Effector memory CD8-positive, alpha-beta T cell (primary cell): ENCODE measurements around the gene BARX2.
"Not testable (repeated sequence)": the region's sequence is repeated elsewhere in the genome, so short reads cannot be mapped to it uniquely, and the experiment has no call there.

Source experiments
- ATAC-seq: fragments of 150-1000 bp; cut with Tn5 transposase; replicated peaks from 2 replicates; pipeline ENCODE4 v1.10.0; 2021; ENCODE audit warnings: mild to moderate bottlenecking, moderate library complexity
- DNase-seq, 3 experiments: peaks; one replicate each; pipeline ENCODE4 v3.0.0; 2021
- H3K27ac Mint-ChIP-seq, 2 donors: one replicate each; pipeline ENCODE4 v1.8.0; 2022; ENCODE audit warnings: mild to moderate bottlenecking in 2 of 2, mixed read lengths in 2 of 2, moderate library complexity in 2 of 2
- H3K27me3 Mint-ChIP-seq, 2 donors: one replicate each; pipeline ENCODE4 v1.8.0; 2022; ENCODE audit warnings: mixed read lengths in 2 of 2
- H3K36me3 Mint-ChIP-seq: one replicate; pipeline ENCODE4 v1.8.0; 2022; ENCODE audit warnings: mild to moderate bottlenecking, moderate library complexity, mixed read lengths; ENCODE audit not compliant: insufficient read depth
- H3K4me1 Mint-ChIP-seq, 2 donors: one replicate each; pipeline ENCODE4 v1.8.0; 2022; ENCODE audit warnings: low read depth in 2 of 2, mixed read lengths in 2 of 2
- H3K4me3 Mint-ChIP-seq, 2 donors: one replicate each; pipeline ENCODE4 v1.8.0; 2022; ENCODE audit warnings: mild to moderate bottlenecking in 2 of 2, mixed read lengths in 2 of 2, moderate library complexity in 2 of 2
- H3K9me3 Mint-ChIP-seq, 2 donors: one replicate each; pipeline ENCODE4 v1.8.0; 2022; ENCODE audit warnings: mixed read lengths in 2 of 2
- total RNA-seq, 9 experiments: gene quantifications; one replicate each; lab custom pipeline; 2026; lab: John Stamatoyannopoulos, UW

Gene BARX2, protein sequence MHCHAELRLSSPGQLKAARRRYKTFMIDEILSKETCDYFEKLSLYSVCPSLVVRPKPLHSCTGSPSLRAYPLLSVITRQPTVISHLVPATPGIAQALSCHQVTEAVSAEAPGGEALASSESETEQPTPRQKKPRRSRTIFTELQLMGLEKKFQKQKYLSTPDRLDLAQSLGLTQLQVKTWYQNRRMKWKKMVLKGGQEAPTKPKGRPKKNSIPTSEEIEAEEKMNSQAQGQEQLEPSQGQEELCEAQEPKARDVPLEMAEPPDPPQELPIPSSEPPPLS
- total RNA-seq, result 0 to 0.12 (median 0.06) reads per million in 9 experiments

DNA sequence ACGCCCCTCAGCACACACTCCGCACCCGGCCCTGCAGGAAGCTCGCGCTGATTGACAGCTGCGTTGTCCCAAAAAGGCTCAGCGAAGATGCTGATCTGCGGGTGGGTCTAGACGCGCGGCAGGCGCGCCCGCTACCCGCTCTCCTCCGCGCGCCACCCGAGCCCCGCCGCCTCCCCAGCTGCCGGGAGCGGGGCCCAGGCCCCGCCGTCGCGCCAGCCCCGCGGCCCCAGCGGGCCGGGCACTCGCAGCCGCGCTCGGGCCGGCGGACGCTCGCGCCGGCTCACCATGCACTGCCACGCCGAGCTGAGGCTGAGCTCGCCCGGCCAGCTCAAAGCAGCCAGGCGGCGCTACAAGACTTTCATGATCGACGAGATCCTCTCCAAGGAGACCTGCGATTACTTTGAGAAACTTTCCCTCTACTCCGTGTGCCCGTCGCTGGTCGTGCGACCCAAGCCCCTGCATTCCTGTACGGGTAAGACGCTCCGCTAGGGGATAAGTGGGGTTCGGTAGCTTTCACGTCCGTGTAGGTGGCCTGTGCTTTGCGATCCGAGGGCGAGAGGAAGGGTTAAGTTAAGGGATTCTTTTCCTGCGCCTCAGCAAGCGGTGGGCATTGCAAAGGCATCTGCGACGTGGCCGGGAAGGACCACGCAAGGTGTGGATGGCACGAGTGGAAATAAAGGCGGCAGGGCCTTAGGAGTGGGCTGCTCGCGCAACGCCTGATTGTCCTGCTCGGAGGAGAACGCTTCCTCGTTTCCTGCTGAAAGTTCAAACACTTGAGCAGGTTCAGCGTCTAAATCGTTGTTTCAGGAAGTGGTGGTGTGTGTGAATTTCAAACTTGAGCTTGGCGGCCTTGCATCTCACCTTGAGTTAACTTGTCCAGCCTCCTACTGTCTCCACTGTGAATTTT is at the start of gene BARX2:
Gene BARX2 (plus strand): TSS at position 98 of the 907 bp plus-strand sequence. CDS start 188 bp downstream, at position 286.
- H3K9me3 Mint-ChIP-seq, result no peaks in the 10 kb centered on the region
- H3K27ac Mint-ChIP-seq, result no peak within 1 kb of the TSS
- DNase-seq, result no peak
- ATAC-seq, result no peak
- no peaks in the 10 kb centered on the region for H3K36me3 Mint-ChIP-seq
- peaks cover 0 to 12% of the 10 kb centered on the region in 2 donors for H3K4me1 Mint-ChIP-seq
- H3K4me3 Mint-ChIP-seq, result peak within 1 kb of the TSS; percentile 4 to 65
- H3K27me3 Mint-ChIP-seq, result peaks cover 62 to 89% of the 10 kb centered on the region in 2 donors

DNA sequence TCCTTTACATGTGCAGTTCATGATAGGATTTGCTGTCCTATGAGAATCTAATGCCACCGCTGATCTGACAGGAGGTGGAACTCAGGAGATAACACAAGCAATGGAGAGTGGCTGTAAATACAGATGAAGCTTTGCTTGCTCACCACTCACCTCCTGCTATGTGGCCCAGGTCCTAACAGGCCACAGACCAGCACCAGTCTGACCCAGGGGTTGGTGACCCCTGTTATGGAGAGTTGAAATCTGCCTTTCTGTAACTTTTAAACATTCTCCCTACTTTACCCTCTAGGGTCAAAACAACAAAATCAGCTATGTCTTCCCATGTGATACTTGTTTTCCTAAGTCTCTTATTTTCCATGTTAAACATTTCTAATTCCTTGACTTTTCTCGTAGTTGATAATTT is 48.7 kb upstream of the BARX2 start:
- Mint-ChIP-seq H3K4me3 (no peak overlapping the region), H3K4me1 (peaks cover 0 to 3% of the 10 kb centered on the region in 2 donors), H3K36me3 (peaks cover 4% of the 10 kb centered on the region), H3K9me3 (no peaks in the 10 kb centered on the region), H3K27me3 (peaks cover 4 to 21% of the 10 kb centered on the region in 2 donors), H3K27ac (no peak overlapping the region)
- no peak for DNase-seq
- no peak for ATAC-seq

DNA sequence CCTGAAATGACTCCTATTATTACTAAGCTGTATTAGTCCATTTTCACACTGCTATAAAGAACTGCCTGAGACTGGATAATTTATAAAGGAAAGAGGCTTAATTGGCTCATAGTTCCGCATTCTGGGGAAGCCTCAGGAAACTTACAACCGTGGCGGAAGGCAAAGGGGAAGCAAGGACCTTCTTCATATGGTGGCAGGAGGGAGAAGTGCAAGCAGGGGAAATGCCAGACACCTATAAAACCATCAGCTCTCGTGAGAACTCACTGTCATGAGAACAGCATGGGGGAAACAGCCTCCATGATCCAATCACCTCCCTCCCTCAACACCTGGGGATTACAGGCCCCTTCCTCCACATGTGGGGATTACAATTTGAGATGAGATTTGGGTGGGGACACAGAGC is 47.9 kb upstream of the BARX2 start:
- not testable (repeated sequence) for H3K4me3 Mint-ChIP-seq, H3K36me3 Mint-ChIP-seq, H3K4me1 Mint-ChIP-seq, DNase-seq, ATAC-seq, H3K9me3 Mint-ChIP-seq, H3K27ac Mint-ChIP-seq
- H3K27me3 Mint-ChIP-seq, result peaks cover 4 to 24% of the 10 kb centered on the region in 2 donors

DNA sequence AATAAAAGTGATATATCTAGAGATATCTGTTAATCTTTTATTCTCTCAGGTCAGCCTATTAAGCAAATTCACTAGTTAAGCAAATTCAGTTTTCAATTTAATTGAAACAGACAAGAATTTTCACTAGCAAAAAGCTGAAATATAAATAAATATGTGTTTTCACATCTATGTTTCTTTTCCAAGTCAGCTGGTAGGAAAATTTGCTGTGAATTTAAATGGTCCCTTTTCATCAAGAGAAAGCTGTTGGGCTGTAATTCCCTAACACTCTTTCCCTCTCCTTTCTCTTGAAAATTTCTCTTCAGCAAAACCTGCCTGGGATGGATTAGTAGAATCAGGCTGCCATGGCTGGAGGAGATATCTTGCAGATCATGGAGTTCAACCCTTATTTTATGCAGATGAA is 46.9 kb upstream of the BARX2 start:
- H3K9me3 Mint-ChIP-seq, result no peaks in the 10 kb centered on the region
- no peak for ATAC-seq
- H3K27ac Mint-ChIP-seq, result no peak overlapping the region
- H3K4me1 Mint-ChIP-seq, result peaks cover 0 to 6% of the 10 kb centered on the region in 2 donors
- H3K27me3 Mint-ChIP-seq, result peaks cover 0 to 14% of the 10 kb centered on the region in 2 donors
- DNase-seq, result no peak
- H3K36me3 Mint-ChIP-seq, result peaks cover 5% of the 10 kb centered on the region
- no peak overlapping the region for H3K4me3 Mint-ChIP-seq

DNA sequence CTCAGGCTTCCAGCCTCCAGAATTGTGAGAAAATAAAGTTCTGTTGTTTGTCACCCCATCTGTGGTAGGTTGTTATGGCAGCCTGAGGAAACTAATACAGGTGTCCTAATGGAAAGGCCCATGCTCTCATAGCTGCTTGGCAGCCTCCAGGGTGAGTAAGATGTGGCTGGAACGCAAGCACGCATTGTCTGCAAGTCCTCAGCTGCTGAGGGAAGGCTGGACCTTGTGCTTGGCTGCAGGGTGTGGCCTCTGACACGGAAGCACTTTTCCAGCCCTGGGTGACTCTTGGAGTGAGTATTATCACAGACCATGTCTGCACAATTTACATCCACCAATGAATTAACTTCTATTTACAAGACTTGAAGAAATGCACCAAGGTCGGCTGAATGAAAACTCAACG is 44.4 kb upstream of the BARX2 start:
- Mint-ChIP-seq H3K36me3 (peaks cover 5% of the 10 kb centered on the region), H3K4me3 (no peak overlapping the region), H3K4me1 (peaks cover 0 to 6% of the 10 kb centered on the region in 2 donors)

DNA sequence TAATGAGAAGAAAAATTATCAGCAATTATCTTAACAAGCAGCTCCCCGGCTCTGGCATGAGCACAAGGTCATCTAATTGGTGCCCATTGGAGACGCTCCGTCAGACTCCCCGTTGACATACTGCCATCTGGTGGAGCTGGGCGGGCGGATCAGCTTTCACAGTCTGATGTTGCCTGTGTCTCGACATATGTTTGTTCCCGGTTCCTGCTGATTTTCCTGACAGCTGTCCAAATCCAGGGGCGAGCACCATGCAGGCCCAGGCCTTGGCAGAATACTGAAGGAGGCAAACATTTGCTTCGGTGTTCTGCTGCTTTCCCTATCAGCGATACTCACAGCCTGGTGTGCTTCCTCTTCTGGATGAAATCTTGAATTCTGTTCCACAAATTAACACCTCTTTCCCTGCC is 43.8 kb upstream of the BARX2 start:
- H3K36me3 Mint-ChIP-seq, result peaks cover 5% of the 10 kb centered on the region
- DNase-seq (peak; percentile 6 to 44 (median 33)), ATAC-seq (peak; percentile 55)
- no peak overlapping the region for H3K27ac Mint-ChIP-seq
- H3K9me3 Mint-ChIP-seq, result no peaks in the 10 kb centered on the region
- H3K4me1 Mint-ChIP-seq, result peaks cover 0 to 6% of the 10 kb centered on the region in 2 donors
- no peak overlapping the region for H3K4me3 Mint-ChIP-seq
- peaks cover 0 to 5% of the 10 kb centered on the region in 2 donors for H3K27me3 Mint-ChIP-seq

More for the DNA sequence above, 44.4 kb upstream of the BARX2 start:
- no peak for ATAC-seq
- no peaks in the 10 kb centered on the region for H3K9me3 Mint-ChIP-seq
- H3K27ac Mint-ChIP-seq, result no peak overlapping the region
- DNase-seq, result no peak
- H3K27me3 Mint-ChIP-seq, result peaks cover 0 to 5% of the 10 kb centered on the region in 2 donors

DNA sequence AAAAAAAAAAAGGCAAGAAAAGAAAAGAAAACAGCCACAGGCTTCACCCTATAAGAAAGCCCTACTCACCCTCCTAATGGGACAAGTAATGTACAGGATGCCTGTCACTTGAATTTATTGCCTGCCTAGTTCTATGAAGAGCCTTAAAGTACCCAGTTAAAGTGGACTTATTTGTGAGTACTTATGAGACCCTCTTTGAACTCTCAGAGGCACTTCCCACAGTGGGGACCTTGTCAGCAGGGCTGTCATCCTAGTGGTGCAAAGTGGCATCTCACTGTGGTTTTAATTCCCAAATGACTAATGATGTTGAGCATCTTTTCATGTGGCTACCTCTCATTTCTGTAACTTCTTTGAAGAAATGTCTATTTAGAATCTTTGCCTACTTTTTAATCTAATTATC is 41.8 kb upstream of the BARX2 start:
- ATAC-seq, result no peak
- no peak overlapping the region for H3K27ac Mint-ChIP-seq
- no peak for DNase-seq

DNA sequence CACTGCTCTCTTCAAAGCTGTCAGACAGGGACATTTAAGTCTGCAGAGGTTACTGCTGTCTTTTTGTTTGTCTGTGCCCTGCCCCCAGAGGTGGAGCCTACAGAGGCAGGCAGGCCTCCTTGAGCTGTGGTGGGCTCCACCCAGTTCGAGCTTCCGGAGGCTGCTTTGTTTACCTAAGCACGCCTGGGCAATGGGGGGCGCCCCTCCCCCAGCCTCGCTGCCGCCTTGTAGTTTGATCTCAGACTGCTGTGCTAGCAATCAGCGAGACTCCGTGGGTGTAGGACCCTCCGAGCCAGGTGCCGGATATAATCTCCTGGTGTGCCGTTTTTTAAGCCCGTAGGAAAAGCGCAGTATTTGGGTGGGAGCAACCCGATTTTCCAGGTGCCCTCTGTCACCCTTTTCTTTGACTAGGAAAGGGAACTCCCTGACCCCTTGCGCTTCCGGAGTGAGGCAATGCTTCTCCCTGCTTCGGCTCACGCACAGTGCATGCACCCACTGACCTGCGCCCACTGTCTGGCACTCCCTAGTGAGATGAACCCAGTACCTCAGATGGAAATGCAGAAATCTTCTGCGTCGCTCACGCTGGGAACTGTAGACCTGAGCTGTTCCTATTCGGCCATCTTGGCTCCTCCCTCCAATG is 31.2 kb upstream of the BARX2 start:
- Mint-ChIP-seq H3K9me3 (peaks cover 0 to 13% of the 10 kb centered on the region in 2 donors), H3K4me3 (peak overlapping the region in 1 of 2 donors; percentile 17)
- not testable (repeated sequence) for ATAC-seq, H3K4me1 Mint-ChIP-seq, H3K36me3 Mint-ChIP-seq, H3K27me3 Mint-ChIP-seq, H3K27ac Mint-ChIP-seq, DNase-seq

More for the DNA sequence above, 41.8 kb upstream of the BARX2 start:
- Mint-ChIP-seq H3K9me3 (no peaks in the 10 kb centered on the region), H3K36me3 (peaks cover 5% of the 10 kb centered on the region), H3K27me3 (peaks cover 0 to 5% of the 10 kb centered on the region in 2 donors), H3K4me3 (no peak overlapping the region), H3K4me1 (peaks cover 0 to 6% of the 10 kb centered on the region in 2 donors)

DNA sequence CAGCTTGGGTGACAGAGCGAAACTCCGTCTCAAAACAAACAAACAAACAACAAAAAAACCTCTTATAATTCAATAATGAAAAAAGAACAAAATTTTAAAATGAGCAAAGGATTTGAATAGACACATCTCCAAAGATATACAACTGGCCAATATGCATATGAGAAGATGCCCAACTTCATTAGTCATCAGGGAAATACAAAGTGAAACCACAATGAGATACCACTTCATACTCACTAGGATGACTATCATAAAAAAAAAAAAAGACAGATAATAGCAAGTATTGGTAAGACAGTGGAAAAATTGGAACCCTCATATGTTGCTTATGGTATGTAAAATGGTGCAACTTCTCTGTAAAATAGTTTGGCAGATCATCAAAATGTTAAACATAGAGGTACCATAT is 28.7 kb upstream of the BARX2 start:
- no peak for DNase-seq
- no peaks in the 10 kb centered on the region for H3K36me3 Mint-ChIP-seq
- H3K27ac Mint-ChIP-seq, result no peak overlapping the region

DNA sequence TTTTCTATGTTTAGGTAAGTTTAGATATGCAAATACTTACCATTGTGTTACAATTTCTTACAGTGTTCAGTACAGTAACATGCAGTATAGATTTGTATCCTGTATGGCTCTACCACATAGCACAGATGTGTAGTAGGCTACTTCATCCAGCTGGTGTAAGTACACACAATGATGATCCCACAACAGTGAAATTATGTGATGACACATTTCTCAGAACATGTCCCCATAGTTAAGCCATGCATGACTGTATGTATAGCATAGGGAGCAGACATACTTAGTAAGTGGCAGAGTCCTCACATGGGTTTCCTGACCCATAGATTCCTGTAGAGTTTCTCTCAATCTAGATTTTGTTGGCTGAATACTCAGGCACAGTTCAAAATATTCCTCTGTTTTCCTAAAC is 26.8 kb upstream of the BARX2 start:
- no peak overlapping the region for H3K27ac Mint-ChIP-seq
- H3K36me3 Mint-ChIP-seq, result no peaks in the 10 kb centered on the region
- peaks cover 0 to 13% of the 10 kb centered on the region in 2 donors for H3K9me3 Mint-ChIP-seq
- no peak overlapping the region for H3K4me3 Mint-ChIP-seq
- no peak for ATAC-seq
- H3K27me3 Mint-ChIP-seq, result peaks cover 0 to 12% of the 10 kb centered on the region in 2 donors
- DNase-seq, result no peak
- H3K4me1 Mint-ChIP-seq, result peaks cover 0 to 4% of the 10 kb centered on the region in 2 donors

More for the DNA sequence above, 28.7 kb upstream of the BARX2 start:
- H3K9me3 Mint-ChIP-seq, result peaks cover 0 to 13% of the 10 kb centered on the region in 2 donors
- no peak overlapping the region for H3K4me3 Mint-ChIP-seq
- H3K27me3 Mint-ChIP-seq, result peaks cover 0 to under 1% of the 10 kb centered on the region in 2 donors
- no peak for ATAC-seq
- peaks cover 0 to 4% of the 10 kb centered on the region in 2 donors for H3K4me1 Mint-ChIP-seq

DNA sequence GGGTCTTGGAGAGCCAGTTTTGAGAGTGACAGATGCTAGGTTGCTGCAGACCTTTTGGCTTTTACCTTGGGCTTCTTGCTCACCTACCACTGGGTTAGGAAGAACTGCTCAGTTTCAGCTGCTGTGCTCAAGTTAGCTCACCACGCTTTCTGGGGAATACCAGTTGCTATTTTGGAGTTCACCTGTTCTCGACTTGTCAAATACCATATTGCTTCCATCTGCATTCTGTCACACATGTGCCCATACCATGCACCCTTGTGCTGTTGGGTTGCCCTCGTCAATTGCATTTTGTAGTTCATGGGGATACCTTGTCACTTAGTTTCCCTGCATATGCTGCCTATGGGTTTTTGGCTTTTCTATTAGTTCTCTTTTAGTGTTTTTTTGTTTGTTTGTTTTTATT is 23.0 kb upstream of the BARX2 start:
- no peak for ATAC-seq
- no peak for DNase-seq
- H3K36me3 Mint-ChIP-seq, result no peaks in the 10 kb centered on the region
- H3K27me3 Mint-ChIP-seq, result peaks cover 0 to 29% of the 10 kb centered on the region in 2 donors
- H3K9me3 Mint-ChIP-seq, result peaks cover 0 to 4% of the 10 kb centered on the region in 2 donors
- no peak overlapping the region for H3K4me3 Mint-ChIP-seq
- H3K27ac Mint-ChIP-seq, result no peak overlapping the region
- no peaks in the 10 kb centered on the region for H3K4me1 Mint-ChIP-seq

DNA sequence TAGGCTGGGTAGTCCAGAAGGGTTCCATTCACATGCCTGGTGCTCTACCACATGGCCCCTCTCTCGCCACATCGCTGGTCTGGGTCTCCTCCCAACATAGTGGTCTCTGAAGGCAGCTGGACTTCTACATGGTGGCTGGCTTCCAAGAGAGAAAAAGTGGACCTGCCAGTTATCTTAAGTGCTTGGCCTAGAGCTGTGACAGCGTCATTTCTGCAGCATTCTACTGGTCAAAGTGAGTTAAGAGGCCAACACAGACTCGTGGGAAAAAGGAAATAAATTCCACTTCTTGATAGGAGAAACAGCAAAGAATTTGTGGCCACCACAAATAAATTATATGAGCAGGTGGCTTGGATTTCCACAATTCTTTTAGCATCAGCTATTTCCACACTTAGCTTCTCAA is 21.0 kb upstream of the BARX2 start:
- H3K27ac Mint-ChIP-seq, result no peak overlapping the region
- peaks cover 3 to 35% of the 10 kb centered on the region in 2 donors for H3K27me3 Mint-ChIP-seq
- H3K4me1 Mint-ChIP-seq, result no peaks in the 10 kb centered on the region
- ATAC-seq (no peak), DNase-seq (no peak)
- H3K4me3 Mint-ChIP-seq, result no peak overlapping the region
- no peaks in the 10 kb centered on the region for H3K36me3 Mint-ChIP-seq
- H3K9me3 Mint-ChIP-seq, result no peaks in the 10 kb centered on the region

DNA sequence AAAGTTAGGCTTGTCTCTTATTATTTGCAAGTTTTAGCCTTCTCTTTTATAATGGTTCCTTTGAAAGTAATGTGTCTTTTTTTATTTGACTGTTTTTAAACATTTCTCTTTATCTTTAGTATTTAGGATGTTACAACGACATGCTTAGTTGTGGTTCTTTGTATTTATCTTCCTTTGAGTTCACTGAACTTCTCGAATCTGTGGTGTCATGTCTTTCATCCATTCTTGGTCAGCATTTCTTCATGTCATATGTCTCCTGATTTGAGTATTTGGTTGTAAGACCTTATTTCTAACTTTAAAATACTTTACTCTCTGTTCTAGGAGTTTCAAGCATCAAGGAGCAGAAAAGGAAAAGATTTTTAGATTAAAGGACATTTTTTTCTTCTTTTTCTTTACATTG is 15.9 kb upstream of the BARX2 start:
- ATAC-seq (no peak), DNase-seq (no peak)
- Mint-ChIP-seq H3K9me3 (no peaks in the 10 kb centered on the region), H3K27ac (no peak overlapping the region), H3K27me3 (peaks cover 4 to 29% of the 10 kb centered on the region in 2 donors), H3K4me1 (no peaks in the 10 kb centered on the region), H3K36me3 (no peaks in the 10 kb centered on the region), H3K4me3 (no peak overlapping the region)
